ENCODE results near the gene CAMK4.

GRCh38 chr5:111469903-111470302, 245.7 kb downstream of the CAMK4 start:
- TF ChIP-seq CTCF (IDR thresholded peaks at IDR 0.05; ENCODE audit: extremely low read depth in 1 of 2, insufficient read depth in 1 of 2, low read depth in 1 of 2, low read length in 2 of 2) (no peak), POLR2A (IDR thresholded peaks at IDR 0.05; ENCODE audit: low read depth, low read length) (no peak), JUN (IDR thresholded peaks at IDR 0.05; ENCODE audit: borderline replicate concordance, insufficient read depth, insufficient read length, low read depth) (no peak), POLR2AphosphoS5 (IDR thresholded peaks at IDR 0.05; ENCODE audit: insufficient read depth, low read depth, low read length) (no peak)
